ENCODE results near the gene USP17L22.
"Not testable (repeated sequence)": the region's sequence is repeated elsewhere in the genome, so short reads cannot be mapped to it uniquely, and the experiment has no call there.

DNA sequence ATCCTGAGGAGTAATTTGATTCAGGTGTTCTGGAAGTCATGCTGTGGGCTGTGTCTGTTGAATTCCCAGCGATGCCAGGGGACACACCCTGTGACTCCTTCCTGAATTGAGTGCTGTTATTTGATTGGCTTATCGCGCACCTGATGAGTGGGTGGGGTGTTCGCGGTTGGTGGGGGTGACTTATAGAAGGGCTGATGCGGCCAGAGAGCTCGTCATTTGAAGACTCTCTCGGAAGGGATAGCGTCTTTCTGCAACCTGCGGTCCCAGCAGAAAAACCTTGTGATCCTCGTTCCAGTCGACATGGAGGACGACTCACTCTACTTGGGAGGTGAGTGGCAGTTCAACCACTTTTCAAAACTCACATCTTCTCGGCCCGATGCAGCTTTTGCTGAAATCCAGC lies 9.6 kb upstream of the USP17L22 start, which contains the start of gene USP17L20:
- TF ChIP-seq, protein P1, sequence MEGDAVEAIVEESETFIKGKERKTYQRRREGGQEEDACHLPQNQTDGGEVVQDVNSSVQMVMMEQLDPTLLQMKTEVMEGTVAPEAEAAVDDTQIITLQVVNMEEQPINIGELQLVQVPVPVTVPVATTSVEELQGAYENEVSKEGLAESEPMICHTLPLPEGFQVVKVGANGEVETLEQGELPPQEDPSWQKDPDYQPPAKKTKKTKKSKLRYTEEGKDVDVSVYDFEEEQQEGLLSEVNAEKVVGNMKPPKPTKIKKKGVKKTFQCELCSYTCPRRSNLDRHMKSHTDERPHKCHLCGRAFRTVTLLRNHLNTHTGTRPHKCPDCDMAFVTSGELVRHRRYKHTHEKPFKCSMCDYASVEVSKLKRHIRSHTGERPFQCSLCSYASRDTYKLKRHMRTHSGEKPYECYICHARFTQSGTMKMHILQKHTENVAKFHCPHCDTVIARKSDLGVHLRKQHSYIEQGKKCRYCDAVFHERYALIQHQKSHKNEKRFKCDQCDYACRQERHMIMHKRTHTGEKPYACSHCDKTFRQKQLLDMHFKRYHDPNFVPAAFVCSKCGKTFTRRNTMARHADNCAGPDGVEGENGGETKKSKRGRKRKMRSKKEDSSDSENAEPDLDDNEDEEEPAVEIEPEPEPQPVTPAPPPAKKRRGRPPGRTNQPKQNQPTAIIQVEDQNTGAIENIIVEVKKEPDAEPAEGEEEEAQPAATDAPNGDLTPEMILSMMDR (conservative IDR thresholded peaks at IDR 0.05; ENCODE audit: low read depth, low read length), result not testable (repeated sequence)
- not testable (repeated sequence) for TF ChIP-seq EZH2 (IDR thresholded peaks at IDR 0.05; ENCODE audit: borderline replicate concordance, low read depth, low read length, poor library complexity, severe bottlenecking)

Data from A673 (cell line).